ENCODE data around the gene DTX3.

Gene DTX3

GRCh38 chr12:57620245-57620935 lies 15.8 kb downstream of the DTX3 start:
- no peak for DNase-seq (ENCODE audit: low read depth)

GRCh38 chr12:57620936-57621496 lies 16.4 kb downstream of the DTX3 start:
- DNase-seq (ENCODE audit: low read depth) = no peak

- peak; percentile 32 for DNase-seq (ENCODE audit: low read depth)
Measured at GRCh38 chr12:57621497-57622292, 17.1 kb downstream of the DTX3 start.

- no peak for DNase-seq (ENCODE audit: low read depth)
Measured at GRCh38 chr12:57622293-57623245, 17.9 kb downstream of the DTX3 start.

GRCh38 chr12:57623385-57623784 lies 18.8 kb downstream of the DTX3 start:
- no peak for DNase-seq (ENCODE audit: low read depth)

GRCh38 chr12:57623811-57624390 lies 19.3 kb downstream of the DTX3 start:
- DNase-seq (ENCODE audit: low read depth) = no peak

GRCh38 chr12:57624441-57625220 lies 20.0 kb downstream of the DTX3 start:
- DNase-seq (ENCODE audit: low read depth) = no peak

- DNase-seq (ENCODE audit: low read depth) = no peak
Measured at GRCh38 chr12:57625261-57626032, 20.8 kb downstream of the DTX3 start.

GRCh38 chr12:57626111-57626920 lies 21.7 kb downstream of the DTX3 start:
- DNase-seq (ENCODE audit: low read depth) = no peak

GRCh38 chr12:57626921-57627445 lies 22.4 kb downstream of the DTX3 start:
- no peak for DNase-seq (ENCODE audit: low read depth)

- DNase-seq (ENCODE audit: low read depth) = no peak
Measured at GRCh38 chr12:57627501-57628279, 23.1 kb downstream of the DTX3 start.

- no peak for DNase-seq (ENCODE audit: low read depth)
Measured at GRCh38 chr12:57628280-57629191, 23.9 kb downstream of the DTX3 start.

- no peak for DNase-seq (ENCODE audit: low read depth)
Measured at GRCh38 chr12:57629897-57630471, 25.4 kb downstream of the DTX3 start.

- no peak for DNase-seq (ENCODE audit: low read depth)
Measured at GRCh38 chr12:57630891-57631433, 26.3 kb downstream of the DTX3 start.

GRCh38 chr12:57631566-57632072 lies 27.0 kb downstream of the DTX3 start:
- no peak for DNase-seq (ENCODE audit: low read depth)

Data from stimulated activated CD4-positive, alpha-beta T cell treated with anti-CD3 and anti-CD28 coated beads, Interleukin-2, amount 100 ng/mL, for 4 hours (primary cell).